ENCODE measurements around the gene CLPSL1. TPM values are rescaled to one million over a fixed set of nuclear protein-coding genes. Genes with fewer than 3 reads are reported as not detected.

The CLPSL1 gene
- total and polyA plus RNA-seq, 12 donors, result not detected

DNA sequence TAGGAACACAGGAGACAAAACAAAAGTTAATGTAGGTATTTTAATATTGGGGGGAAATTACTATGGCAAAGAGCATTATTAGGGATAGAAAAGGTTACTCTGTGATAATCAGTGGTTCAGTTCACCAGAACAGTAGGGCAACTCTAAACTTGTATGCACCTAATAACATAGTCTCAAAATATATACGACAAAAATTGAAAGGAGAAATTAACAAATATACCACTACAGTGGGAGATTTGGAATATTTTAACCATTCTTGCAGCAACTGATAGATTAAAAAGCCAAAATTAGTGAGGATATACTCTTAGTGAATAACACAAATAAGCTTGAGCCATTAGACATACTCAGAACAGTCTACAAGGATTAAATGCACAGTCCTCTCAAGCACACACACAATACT, 32.9 kb upstream of the CLPSL1 start:
- no peaks in the 10 kb centered on the region for H3K27me3 ChIP-seq
- WGBS, 4 donors, result 91 to 100% (median 96%) methylated on average over 1 of the region's 1 CpG
- H3K4me3 ChIP-seq, result no peak overlapping the region
- H3K9me3 ChIP-seq (replicated peaks in 1 of 3), result no peaks in the 10 kb centered on the region
- intact Hi-C loops (cut with DNase I), result no loop called here
- no peaks in the 10 kb centered on the region for H3K36me3 ChIP-seq (replicated peaks in 1 of 2)
- H3K4me1 ChIP-seq (replicated peaks in 1 of 2), result no peaks in the 10 kb centered on the region
- TF ChIP-seq, protein P1, sequence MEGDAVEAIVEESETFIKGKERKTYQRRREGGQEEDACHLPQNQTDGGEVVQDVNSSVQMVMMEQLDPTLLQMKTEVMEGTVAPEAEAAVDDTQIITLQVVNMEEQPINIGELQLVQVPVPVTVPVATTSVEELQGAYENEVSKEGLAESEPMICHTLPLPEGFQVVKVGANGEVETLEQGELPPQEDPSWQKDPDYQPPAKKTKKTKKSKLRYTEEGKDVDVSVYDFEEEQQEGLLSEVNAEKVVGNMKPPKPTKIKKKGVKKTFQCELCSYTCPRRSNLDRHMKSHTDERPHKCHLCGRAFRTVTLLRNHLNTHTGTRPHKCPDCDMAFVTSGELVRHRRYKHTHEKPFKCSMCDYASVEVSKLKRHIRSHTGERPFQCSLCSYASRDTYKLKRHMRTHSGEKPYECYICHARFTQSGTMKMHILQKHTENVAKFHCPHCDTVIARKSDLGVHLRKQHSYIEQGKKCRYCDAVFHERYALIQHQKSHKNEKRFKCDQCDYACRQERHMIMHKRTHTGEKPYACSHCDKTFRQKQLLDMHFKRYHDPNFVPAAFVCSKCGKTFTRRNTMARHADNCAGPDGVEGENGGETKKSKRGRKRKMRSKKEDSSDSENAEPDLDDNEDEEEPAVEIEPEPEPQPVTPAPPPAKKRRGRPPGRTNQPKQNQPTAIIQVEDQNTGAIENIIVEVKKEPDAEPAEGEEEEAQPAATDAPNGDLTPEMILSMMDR (IDR thresholded peaks at IDR 0.05), result no peak
- TF ChIP-seq POLR2A (IDR thresholded peaks at IDR 0.05), result no peak
- no peak overlapping the region for H3K27ac ChIP-seq
- no peak for DNase-seq

DNA sequence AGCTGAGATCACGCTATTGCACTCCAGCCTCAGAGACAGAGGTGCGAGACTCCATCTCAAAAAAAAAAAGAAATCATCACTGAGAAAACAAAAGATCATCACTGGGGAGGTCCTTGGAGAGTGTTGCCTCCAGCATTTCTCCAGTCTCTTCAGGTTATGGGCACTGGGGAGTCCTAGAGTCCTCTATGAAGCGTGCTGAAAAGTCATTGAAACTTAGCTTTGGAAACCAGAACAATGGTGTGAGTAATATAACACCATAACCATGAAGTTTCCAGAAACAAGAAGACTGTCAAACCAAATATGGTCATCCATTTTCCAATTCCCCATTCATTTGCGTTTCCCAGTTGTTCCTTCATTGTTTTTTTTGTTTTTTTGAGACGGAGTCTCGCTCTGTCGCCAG, 30.3 kb upstream of the CLPSL1 start:
- no peak overlapping the region for H3K27ac ChIP-seq
- H3K36me3 ChIP-seq (replicated peaks in 1 of 2), result no peaks in the 10 kb centered on the region
- no peak overlapping the region for H3K4me3 ChIP-seq
- no peaks in the 10 kb centered on the region for H3K9me3 ChIP-seq (replicated peaks in 1 of 3)
- TF ChIP-seq POLR2A (IDR thresholded peaks at IDR 0.05), result no peak
- TF ChIP-seq, protein P1 (IDR thresholded peaks at IDR 0.05), result no peak
- intact Hi-C loops (cut with DNase I), result no loop called here
- H3K4me1 ChIP-seq (replicated peaks in 1 of 2), result no peaks in the 10 kb centered on the region
- DNase-seq, result no peak
- no peaks in the 10 kb centered on the region for H3K27me3 ChIP-seq
- 89 to 92% (median 90%) methylated on average over 7 of the region's 7 CpGs for WGBS, 4 donors

DNA sequence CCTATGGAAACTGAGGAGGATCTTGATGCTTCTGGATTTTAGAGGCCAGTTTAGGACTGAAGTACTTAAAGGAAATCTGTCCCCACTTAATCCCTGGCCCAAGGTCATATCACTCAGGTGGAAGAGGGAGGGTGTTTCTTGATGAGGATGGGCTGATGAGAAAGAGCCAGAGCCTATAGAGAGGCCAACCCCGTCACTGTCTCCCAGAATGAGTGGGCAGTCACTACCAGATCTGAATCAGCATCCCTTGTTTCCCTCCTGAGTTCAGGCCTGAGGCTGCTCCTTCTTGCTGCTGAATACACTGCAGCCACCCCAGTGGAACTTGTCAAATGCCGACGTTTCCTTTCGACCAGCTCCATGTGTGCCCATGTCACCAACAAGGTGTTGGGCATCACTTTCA, 29.2 kb upstream of the CLPSL1 start:
- no peaks in the 10 kb centered on the region for H3K9me3 ChIP-seq (replicated peaks in 1 of 3)
- H3K4me1 ChIP-seq (replicated peaks in 1 of 2), result no peaks in the 10 kb centered on the region
- 58 to 87% (median 69%) methylated on average over 4 of the region's 4 CpGs for WGBS, 4 donors
- no peak overlapping the region for H3K27ac ChIP-seq
- DNase-seq, result no peak
- H3K4me3 ChIP-seq, result no peak overlapping the region
- no peaks in the 10 kb centered on the region for H3K36me3 ChIP-seq (replicated peaks in 1 of 2)
- TF ChIP-seq, protein P1 (IDR thresholded peaks at IDR 0.05), result no peak
- no peak for TF ChIP-seq POLR2A (IDR thresholded peaks at IDR 0.05)
- intact Hi-C loops (cut with DNase I), result no loop called here
- no peaks in the 10 kb centered on the region for H3K27me3 ChIP-seq

DNA sequence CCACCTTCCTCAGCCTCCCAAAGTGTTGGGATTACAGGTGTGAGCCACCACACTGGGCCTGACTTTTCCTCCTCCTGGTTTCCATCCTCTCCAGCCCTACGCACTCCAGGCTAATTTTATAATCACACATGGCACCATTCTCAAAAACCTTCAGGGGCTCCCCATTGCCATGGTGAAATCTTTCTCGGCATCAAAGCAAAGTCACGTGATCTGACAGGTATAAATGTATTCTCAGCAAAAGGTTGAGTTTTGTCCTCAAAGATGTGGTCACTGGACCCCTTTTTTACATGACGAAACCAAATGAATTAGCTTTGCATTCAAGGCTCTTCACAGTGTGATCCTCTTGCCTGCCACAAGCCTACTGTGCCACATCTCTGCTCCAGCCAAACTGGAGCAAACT, 28.5 kb upstream of the CLPSL1 start:
- DNase-seq, result no peak
- no peak overlapping the region for H3K4me3 ChIP-seq
- H3K36me3 ChIP-seq (replicated peaks in 1 of 2), result no peaks in the 10 kb centered on the region
- 76 to 92% (median 83%) methylated on average over 4 of the region's 4 CpGs for WGBS, 4 donors
- TF ChIP-seq, protein P1 (IDR thresholded peaks at IDR 0.05), result no peak
- TF ChIP-seq POLR2A (IDR thresholded peaks at IDR 0.05), result no peak
- no peaks in the 10 kb centered on the region for H3K27me3 ChIP-seq
- intact Hi-C loops (cut with DNase I), result no loop called here
- H3K4me1 ChIP-seq (replicated peaks in 1 of 2), result no peaks in the 10 kb centered on the region
- H3K27ac ChIP-seq, result no peak overlapping the region
- H3K9me3 ChIP-seq (replicated peaks in 1 of 3), result no peaks in the 10 kb centered on the region
